Uterus (tissue), 2 donors: ENCODE results near the gene SGIP1.

Experiments used
- CTCF ChIP-seq, 4 experiments: fragments of 200-600 bp in 2 of 4; fragments of 450-650 bp in 2 of 4; sonication (generic) in 2 of 4; IDR thresholded peaks; one replicate each; pipeline ENCODE4 v1.5.1; 2016 to 2019; ENCODE audit warnings: antibody characterized with exemption in 4 of 4, mild to moderate bottlenecking in 2 of 4, moderate library complexity in 1 of 4
- POLR2A ChIP-seq, 2 donors: fragments of 450-650 bp; IDR thresholded peaks; one replicate each; pipeline ENCODE4 v1.6.1; 2016; ENCODE audit warnings: antibody characterized with exemption in 2 of 2, mild to moderate bottlenecking in 1 of 2, moderate library complexity in 1 of 2

GRCh38 chr1:66583021-66583420, 49.1 kb downstream of the SGIP1 start:
- no peak for TF ChIP-seq CTCF (IDR thresholded peaks at IDR 0.05)
- no peak for TF ChIP-seq POLR2A (IDR thresholded peaks at IDR 0.05)
